Measurements from ENCODE around the gene SPOCK3. TPM values are rescaled to one million over a fixed set of nuclear protein-coding genes. Genes with fewer than 3 reads are reported as not detected.

SPOCK3 gene
- total and polyA plus RNA-seq, 2 donors (not counting 3 experiments of a cell fraction or from before 2014, with no cell fraction given) = 0.10 TPM; not detected in 1

DNA sequence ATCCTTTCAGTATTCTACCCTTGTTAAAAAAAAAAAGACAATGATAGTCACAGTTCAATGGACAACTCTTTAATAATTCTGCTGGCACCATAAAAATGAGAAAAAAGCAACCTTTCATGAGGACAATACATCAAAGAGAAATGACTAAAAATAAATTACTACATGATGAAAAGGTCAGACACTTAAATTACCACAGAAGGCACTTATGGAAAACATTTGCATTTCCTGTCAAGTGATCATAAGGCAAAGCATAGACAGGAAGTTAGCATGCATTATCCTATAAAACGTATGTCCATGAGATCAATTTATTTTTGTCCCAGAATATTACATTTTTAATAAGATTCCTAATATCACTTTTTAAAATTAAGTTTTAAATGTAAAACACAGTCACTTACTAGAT, 303.8 kb downstream of the SPOCK3 start:
- H3K27ac ChIP-seq (ENCODE audit: insufficient read depth, low read depth, low read length) = no peak overlapping the region
- TF ChIP-seq MYC (IDR thresholded peaks at IDR 0.05; ENCODE audit: low read depth, low read length) (no peak), EZH2 (IDR thresholded peaks at IDR 0.05; ENCODE audit: borderline replicate concordance, low read depth, low read length, severe bottlenecking) (no peak), POLR2AphosphoS5 (IDR thresholded peaks at IDR 0.05; ENCODE audit: insufficient read depth, low read depth, low read length) (no peak), JUN (IDR thresholded peaks at IDR 0.05; ENCODE audit: borderline replicate concordance, insufficient read depth, insufficient read length, low read depth) (no peak), GATA2 (IDR thresholded peaks at IDR 0.05; ENCODE audit: insufficient read depth, insufficient read length, low read depth, low read length) (no peak), POLR2A (IDR thresholded peaks at IDR 0.05; ENCODE audit: low read depth, low read length) (no peak), FOS (IDR thresholded peaks at IDR 0.05; ENCODE audit: borderline replicate concordance, insufficient read depth, low read length) (no peak)
- TF ChIP-seq, protein P1, sequence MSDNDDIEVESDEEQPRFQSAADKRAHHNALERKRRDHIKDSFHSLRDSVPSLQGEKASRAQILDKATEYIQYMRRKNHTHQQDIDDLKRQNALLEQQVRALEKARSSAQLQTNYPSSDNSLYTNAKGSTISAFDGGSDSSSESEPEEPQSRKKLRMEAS (IDR thresholded peaks at IDR 0.05; ENCODE audit: insufficient read depth, insufficient read length) = no peak
- TF ChIP-seq, protein P2, sequence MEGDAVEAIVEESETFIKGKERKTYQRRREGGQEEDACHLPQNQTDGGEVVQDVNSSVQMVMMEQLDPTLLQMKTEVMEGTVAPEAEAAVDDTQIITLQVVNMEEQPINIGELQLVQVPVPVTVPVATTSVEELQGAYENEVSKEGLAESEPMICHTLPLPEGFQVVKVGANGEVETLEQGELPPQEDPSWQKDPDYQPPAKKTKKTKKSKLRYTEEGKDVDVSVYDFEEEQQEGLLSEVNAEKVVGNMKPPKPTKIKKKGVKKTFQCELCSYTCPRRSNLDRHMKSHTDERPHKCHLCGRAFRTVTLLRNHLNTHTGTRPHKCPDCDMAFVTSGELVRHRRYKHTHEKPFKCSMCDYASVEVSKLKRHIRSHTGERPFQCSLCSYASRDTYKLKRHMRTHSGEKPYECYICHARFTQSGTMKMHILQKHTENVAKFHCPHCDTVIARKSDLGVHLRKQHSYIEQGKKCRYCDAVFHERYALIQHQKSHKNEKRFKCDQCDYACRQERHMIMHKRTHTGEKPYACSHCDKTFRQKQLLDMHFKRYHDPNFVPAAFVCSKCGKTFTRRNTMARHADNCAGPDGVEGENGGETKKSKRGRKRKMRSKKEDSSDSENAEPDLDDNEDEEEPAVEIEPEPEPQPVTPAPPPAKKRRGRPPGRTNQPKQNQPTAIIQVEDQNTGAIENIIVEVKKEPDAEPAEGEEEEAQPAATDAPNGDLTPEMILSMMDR (IDR thresholded peaks at IDR 0.05; ENCODE audit: extremely low read depth in 1 of 2, insufficient read depth in 1 of 2, low read depth in 1 of 2, low read length in 2 of 2) = no peak
- no peaks in the 10 kb centered on the region for H3K9me3 ChIP-seq (replicated peaks; ENCODE audit: control insufficient read depth, insufficient read depth, low read length)
- H2AFZ ChIP-seq (ENCODE audit: low read depth, low read length) = no peak overlapping the region
- dilution Hi-C loops (cut with MboI; ENCODE audit: extremely low pct_ligation_motif_present, low sequenced_read_pairs) (no loop called here), intact Hi-C loops (cut with micrococcal nuclease) (no loop called here)
- ChIA-PET POLR2A (no interaction called here), CTCF (no interaction called here)
- H3K4me1 ChIP-seq (ENCODE audit: control insufficient read depth, extremely low read depth, insufficient read depth, low read length) = no peaks in the 10 kb centered on the region
- H3K4me2 ChIP-seq (ENCODE audit: insufficient read depth, low read length) = no peak overlapping the region
- no peak overlapping the region for H3K4me3 ChIP-seq (replicated peaks in 1 of 3; ENCODE audit: insufficient read depth in 1 of 3, low read depth in 1 of 3, low read length in 3 of 3)
- DNase-seq (ENCODE audit: low read depth, low spot score) (no peak), FAIRE-seq (no peak)
- H3K36me3 ChIP-seq (ENCODE audit: control insufficient read depth in 2 of 2, extremely low read depth in 1 of 2, insufficient read depth in 2 of 2, low read length in 2 of 2) = no peaks in the 10 kb centered on the region
- H3K27me3 ChIP-seq (ENCODE audit: control insufficient read depth in 2 of 2, insufficient read depth in 2 of 2, low read length in 2 of 2) = no peaks in the 10 kb centered on the region
- no peaks in the 10 kb centered on the region for H3K79me2 ChIP-seq (ENCODE audit: control insufficient read depth, insufficient read depth, low read length)
- no peaks in the 10 kb centered on the region for H4K20me1 ChIP-seq (replicated peaks; ENCODE audit: control insufficient read depth, extremely low read depth, insufficient read depth, low read length)
- H3K9ac ChIP-seq (replicated peaks; ENCODE audit: extremely low read depth, insufficient read depth, low read length) = no peak overlapping the region
- no TSS peak for BruUV-seq (replicated peaks)
- no peaks in the 10 kb centered on the region for H3K9me1 ChIP-seq (replicated peaks; ENCODE audit: control insufficient read depth, extremely low read depth, insufficient read depth, low read length)
